NCI-H2081 (cell line): ENCODE data around the gene MYH14.
"Not testable (repeated sequence)": the region's sequence is repeated elsewhere in the genome, so short reads cannot be mapped to it uniquely, and the experiment has no call there.

Experiments
- DNase-seq, 2 experiments: peaks; one replicate each; lab custom pipeline; 2025; lab: John Stamatoyannopoulos, UW

The MYH14 gene

GRCh38 chr19:50319156-50319555 is 115.7 kb downstream of the MYH14 start:
- DNase-seq = no peak

GRCh38 chr19:50320051-50320450 is 116.6 kb downstream of the MYH14 start:
- DNase-seq = no peak

- DNase-seq = no peak
Measured at GRCh38 chr19:50320596-50320995, 117.2 kb downstream of the MYH14 start.

GRCh38 chr19:50321831-50322230 is 118.4 kb downstream of the MYH14 start:
- DNase-seq = no peak

GRCh38 chr19:50322234-50322633 is 118.8 kb downstream of the MYH14 start:
- DNase-seq = no peak

GRCh38 chr19:50322931-50323781 is 119.7 kb downstream of the MYH14 start:
- DNase-seq = no peak

GRCh38 chr19:50323782-50324133 is 120.3 kb downstream of the MYH14 start:
- DNase-seq = no peak

GRCh38 chr19:50324331-50324730 is 120.9 kb downstream of the MYH14 start:
- no peak for DNase-seq

GRCh38 chr19:50325310-50326100 is 122.1 kb downstream of the MYH14 start:
- DNase-seq = peak; percentile 59 to 71

- DNase-seq = no peak
Measured at GRCh38 chr19:50326101-50326664, 122.8 kb downstream of the MYH14 start.

- DNase-seq = no peak
Measured at GRCh38 chr19:50327013-50327412, 123.6 kb downstream of the MYH14 start.

- DNase-seq = no peak
Measured at GRCh38 chr19:50327461-50328223, 124.2 kb downstream of the MYH14 start.

GRCh38 chr19:50328224-50328872 is 124.9 kb downstream of the MYH14 start:
- no peak for DNase-seq

GRCh38 chr19:50328873-50329145 is 125.4 kb downstream of the MYH14 start:
- DNase-seq = no peak

- peak; percentile 85 to 94 for DNase-seq
Measured at GRCh38 chr19:50329146-50329925, 125.9 kb downstream of the MYH14 start, which contains the start of gene KCNC3. TSS of gene KCNC3 (minus strand) at chr19:50329377. CDS start at chr19:50329082, 295 bp downstream.

GRCh38 chr19:50329926-50330294 is 126.5 kb downstream of the MYH14 start:
- not testable (repeated sequence) for DNase-seq

GRCh38 chr19:50330365-50331078 is 127.1 kb downstream of the MYH14 start:
- peak; percentile 50 to 59 for DNase-seq

- no peak for DNase-seq
Measured at GRCh38 chr19:50331221-50331993, 128.0 kb downstream of the MYH14 start.

- no peak for DNase-seq
Measured at GRCh38 chr19:50331994-50332243, 128.5 kb downstream of the MYH14 start.
